GM18505 (cell line): ENCODE results near the gene DDX39B.
"Not testable (repeated sequence)": the region's sequence is repeated elsewhere in the genome, so short reads cannot be mapped to it uniquely, and the experiment has no call there.

Source experiments
- ATAC-seq: cut with Tn5 transposase; IDR thresholded peaks from one replicate; pipeline ENCODE4 v1.9.1; 2021; ENCODE audit not compliant: unreplicated experiment
- POLR2A ChIP-seq: IDR thresholded peaks from 4 replicates; pipeline ENCODE4 v1.6.1; 2011; ENCODE audit warnings: borderline replicate concordance; ENCODE audit not compliant: insufficient read depth, insufficient read length; ENCODE audit errors: extremely low read depth

Gene DDX39B

DNA sequence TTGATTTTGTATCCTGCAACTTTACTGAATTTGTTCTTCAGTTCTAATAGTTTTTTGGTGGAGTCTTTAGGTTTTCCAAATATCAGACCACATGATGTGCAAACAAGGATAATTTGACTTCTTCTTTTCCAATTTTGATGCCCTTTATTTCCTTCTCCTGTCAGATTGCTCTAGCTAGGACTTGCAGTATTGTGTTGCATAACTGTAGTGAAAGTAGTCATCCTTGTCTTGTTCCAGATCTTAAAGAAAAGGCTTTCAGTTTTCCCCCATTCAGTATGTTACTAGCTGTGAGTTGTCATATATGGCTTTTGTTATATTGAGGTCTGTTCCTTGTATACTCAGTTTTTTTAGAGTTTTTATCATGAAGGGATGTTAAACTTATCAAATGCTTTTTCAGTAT lies 39.2 kb downstream of the DDX39B start:
- TF ChIP-seq POLR2A = no peak
- ATAC-seq = no peak

DNA sequence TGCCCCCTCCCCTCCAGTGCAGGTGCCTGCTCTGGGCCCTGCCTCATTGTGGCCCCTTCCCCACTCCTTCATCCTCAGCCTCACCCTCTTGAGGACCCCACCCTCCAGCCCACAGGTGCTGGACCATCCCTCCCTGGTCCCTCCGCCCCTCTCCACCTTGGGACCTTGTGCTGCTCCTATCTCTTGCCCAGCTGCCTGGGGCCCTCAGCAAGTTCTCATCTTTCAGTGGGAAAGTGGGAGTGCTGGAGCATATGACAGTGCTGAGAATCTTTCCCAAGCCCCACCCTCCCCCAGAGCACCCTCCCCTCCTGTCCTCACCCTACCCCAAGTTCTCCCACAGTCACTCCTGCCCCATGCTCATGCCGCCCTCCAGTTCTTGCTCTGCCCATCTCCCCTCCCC lies 42.2 kb downstream of the DDX39B start:
- ATAC-seq = not testable (repeated sequence)

DNA sequence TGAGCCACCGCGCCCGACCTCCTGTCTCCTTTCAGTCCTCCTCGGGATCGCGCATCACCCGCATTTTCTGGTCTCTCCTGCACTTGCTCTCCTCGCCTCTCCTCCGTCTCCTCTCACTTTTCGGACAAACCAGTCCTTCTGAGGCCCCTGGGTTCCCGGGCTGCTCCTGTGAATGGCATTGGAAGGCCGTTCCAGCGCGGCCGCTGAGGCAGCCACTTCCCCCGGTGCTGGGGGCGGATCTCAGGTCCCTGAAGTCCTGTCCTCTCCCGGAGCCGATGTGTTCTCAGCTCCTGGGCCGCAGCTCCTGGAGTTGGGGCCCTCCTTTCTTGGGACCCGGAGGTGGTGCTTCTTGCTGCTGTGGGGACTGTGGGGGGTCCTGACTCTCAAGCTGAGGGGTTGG lies 43.1 kb downstream of the DDX39B start:
- no peak for ATAC-seq
- no peak for TF ChIP-seq POLR2A

DNA sequence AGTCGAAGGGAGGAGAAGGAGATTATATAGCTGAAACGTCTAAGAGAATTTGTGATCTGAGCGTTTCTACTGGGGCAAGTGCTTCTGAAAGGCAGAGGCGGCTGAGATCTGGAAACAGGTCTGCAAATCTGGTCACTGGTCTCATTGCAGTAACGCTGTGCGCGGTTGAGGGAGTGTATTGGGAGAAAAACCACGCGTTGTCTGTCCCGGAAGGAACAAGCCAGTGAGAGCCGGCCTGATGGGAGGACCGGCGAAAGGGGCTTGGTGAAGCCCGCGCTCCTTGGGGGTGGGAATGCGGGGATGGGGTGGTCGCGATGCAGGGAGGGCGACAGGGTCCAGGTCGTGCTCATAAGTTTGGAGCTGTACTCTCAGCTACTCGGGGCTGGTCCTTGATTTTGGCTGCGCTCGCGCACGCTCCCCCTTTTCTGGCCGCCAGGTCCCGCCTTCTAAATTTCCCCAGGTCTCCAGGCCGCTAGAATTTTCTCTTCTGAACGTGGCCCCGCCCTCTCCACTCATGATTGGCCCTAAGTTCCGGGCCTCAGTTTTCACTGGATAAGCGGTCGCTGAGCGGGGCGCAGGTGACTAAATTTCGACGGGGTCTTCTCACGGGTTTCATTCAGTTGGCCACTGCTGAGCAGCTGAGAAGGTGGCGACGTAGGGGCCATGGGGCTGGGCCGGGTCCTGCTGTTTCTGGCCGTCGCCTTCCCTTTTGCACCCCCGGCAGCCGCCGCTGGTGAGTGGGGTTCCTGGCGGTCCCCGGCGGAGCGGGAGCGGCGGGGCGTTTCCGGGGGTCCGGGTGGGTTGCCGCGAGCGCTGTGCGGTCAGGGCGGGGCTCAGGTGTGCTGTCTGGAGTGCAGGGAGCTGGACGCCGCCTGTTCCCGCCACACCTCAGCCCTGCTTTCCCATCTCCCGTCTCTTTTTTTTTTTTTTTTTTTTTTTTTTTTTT lies 44.0 kb downstream of the DDX39B start, which contains the start of gene MICB:
MICB (plus strand) TSS at position 615 of the 946 bp plus-strand sequence; CDS start at position 664, 49 bp downstream.
- no peak for ATAC-seq
- peak; percentile 59 for TF ChIP-seq POLR2A

DNA sequence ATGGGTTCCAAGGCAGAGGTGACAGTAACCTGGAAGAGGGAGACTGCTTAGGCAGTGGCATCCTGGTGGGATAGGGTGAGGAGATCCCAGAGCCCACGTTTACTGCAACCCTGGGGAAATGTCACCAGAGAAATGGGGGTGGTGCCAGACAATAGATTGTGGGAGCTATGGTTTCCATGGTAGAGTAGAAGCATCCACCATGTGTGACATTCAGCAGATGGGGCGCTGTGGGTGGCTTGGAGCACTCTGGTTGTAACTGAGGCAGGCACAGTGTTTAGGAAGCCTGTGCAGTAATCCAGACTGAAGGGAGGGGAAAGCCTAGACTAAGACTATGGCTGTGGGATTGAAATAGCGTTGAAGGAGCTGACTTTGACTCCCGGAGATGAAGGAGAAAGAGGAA lies 45.0 kb downstream of the DDX39B start:
- not testable (repeated sequence) for ATAC-seq

DNA sequence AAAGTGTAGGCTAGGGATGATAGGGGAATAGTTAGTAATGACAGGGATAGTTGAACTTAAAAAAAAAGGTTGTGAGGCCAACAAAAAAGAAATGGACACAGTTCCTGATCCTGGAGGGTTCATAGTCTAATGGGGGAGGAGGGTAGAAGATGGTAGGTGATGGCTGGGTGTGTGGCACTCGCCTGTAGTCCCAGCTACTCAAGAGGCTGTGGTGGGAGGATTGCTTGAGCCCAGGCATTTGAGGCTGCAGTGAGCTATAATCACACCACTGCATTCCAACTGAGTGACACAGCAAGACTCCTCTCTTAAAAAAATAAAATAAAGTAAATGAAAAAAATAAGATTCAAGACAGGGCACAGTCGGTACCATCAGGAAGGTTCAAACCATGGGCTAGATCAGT lies 46.2 kb downstream of the DDX39B start:
- no peak for ATAC-seq
- TF ChIP-seq POLR2A = no peak

DNA sequence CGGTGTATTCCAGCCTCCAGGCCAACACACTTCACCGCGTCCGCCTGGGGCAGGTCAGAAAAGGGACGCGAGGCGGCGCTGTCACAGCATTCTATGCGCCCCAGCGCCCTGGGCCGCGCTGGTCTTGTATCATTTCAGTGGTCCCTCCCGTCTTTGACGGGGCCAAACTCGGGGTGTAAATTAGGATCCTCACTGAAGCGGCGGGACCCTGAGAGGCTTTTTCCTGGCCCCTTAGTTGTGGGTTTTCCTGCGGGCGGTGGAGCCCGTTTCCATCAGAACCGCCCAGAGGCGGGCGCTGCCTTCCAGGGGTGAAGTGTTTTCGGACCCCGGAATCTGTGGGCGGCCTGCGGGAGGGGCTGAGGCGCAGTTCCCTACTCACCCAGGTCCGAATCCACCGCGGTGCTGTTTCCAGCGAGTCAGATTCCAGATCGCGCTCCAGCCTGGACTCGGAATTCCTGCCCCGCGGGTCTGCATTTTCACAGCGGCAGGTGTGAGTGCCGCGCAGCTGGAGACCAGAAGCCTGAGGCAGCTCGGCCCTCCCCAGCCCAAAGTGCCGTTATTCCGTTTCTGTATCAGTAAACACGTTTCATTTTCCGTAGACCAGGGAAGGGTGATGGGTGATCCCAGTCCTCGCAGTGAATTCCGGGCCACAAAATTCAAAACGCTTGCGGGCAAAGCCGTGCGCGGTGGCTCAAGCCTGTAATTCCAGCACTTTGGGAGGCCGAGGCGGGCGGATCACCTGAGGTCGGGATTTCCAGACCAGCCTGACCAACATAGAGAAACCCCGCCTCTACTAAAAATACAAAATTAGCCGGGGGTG lies 47.7 kb downstream of the DDX39B start:
- ATAC-seq = peak; percentile 44
- no peak for TF ChIP-seq POLR2A

DNA sequence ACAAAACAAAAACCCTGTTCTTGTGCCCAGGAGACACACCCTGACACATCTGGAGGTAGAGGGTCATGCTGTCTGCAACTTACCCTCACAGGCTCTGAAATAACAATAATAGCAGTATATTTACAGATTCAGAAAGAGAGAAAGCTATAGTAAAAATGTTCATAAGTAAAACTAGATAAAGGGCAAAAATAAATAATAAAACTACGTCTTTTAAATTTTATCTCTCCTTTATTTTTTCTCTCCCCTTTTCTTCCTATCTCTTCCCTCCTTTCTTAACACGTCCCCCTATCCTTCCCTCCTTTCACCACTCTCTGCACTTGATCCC lies 48.3 kb downstream of the DDX39B start:
- ATAC-seq = not testable (repeated sequence)

DNA sequence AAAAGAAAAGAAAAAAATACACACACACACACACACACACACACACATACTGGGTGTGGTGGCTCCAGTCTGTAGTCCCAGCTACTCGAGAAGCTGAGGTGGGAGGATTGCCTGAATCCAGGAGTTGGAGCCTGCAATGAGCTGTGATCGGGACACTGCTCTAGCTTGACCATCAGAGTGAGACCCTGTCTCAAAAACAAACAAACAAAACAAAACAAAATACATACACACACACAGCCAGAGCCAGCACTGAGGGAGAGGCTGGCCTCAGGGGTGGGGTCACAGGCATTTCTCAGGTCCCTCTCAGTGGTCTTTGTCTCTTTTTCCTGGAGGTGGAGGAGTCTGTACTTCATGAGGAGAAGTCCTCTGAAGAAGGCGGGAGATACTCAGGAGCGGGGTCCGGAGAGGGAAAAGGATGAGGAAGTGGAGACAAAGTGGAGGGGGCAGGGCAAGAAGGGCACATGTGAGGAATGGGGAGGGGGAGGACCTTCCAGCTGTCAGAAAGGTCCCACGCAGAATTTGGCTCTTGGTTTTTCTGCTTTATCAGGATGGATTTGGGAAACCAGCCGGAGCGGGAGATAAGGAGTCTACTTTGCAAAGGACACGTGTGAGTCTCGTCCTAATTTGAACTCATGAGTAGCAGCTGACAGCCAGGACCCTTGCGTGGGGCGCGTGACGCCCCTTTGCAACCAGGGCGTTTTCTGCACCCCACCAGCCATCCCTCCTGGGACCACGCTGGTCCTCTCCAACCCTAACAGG lies 51.5 kb downstream of the DDX39B start:
- no peak for ATAC-seq
- TF ChIP-seq POLR2A = no peak

DNA sequence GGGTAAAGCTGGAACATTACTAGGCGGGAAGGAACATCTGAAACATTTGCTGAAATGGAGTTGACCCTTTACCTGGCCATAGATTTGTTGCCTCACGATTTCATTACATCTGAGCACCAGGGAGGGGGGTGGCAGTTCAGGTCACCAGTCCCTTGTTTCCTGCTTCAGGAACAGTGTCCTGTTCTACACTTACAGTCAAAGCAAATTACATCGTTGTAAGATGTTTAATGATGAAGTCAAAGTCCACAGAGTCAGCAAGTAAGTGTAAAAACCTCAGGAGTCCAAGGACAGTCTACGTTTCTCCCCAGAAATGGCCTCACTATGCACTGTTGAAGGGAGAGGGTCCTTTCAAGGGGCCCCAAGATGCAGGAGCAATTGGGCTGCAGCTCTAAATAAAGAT lies 52.7 kb downstream of the DDX39B start:
- no peak for TF ChIP-seq POLR2A
- no peak for ATAC-seq

DNA sequence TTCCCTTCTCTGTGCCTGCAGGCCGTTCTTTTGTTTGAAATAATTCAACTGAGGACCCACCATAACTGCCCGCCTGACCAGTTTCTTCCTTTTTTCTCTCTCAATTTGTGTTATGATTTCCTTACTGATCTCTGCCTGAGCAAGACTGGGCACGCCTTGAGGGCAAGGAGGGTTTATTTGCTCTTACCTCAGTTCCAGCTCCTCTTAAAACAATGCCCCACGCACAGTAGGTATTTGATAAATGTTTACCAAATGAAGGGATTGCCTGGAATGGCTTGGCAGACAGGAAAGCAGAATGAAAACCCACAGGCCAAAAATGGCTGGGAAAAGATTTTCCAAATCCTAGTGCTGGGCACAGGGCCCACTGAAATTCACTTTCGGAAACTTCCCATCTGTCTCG lies 54.1 kb downstream of the DDX39B start:
- ATAC-seq = not testable (repeated sequence)

DNA sequence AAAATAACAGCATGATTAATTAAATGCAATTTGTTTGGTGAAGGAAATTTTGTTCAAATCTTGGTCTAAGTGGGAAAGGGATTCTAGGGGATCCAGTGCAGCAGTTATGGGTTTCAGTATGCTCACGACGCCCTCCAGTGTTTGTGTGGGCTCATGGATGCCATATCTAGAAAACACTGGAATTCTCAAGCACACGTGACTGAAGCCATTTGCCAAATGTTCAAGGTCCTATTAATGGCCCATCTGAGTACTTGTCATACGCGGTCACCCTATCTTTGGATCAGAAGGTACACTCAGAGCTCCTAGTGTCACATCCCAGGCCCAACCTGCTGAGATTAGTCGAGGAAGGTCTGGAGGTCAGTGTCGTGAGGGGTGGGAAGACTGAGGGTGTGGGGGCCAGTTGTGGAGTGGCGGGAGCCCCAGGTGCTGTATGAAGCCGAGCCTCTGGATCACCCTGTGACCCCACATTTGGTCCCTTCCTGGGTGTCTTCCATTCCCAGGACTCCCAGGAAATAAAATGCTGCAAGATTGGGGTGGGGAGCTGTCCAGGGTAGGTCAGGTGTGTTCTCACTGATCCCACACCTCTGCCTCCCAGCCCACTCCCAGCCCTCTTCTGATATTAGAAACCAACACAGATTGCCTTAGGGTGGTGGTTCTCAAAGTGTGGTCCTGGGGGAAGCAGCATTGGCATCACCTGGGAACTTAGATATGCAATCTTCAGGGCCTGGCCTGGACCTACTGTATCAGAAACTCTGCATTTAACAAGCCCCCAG lies 55.6 kb downstream of the DDX39B start:
- not testable (repeated sequence) for ATAC-seq

DNA sequence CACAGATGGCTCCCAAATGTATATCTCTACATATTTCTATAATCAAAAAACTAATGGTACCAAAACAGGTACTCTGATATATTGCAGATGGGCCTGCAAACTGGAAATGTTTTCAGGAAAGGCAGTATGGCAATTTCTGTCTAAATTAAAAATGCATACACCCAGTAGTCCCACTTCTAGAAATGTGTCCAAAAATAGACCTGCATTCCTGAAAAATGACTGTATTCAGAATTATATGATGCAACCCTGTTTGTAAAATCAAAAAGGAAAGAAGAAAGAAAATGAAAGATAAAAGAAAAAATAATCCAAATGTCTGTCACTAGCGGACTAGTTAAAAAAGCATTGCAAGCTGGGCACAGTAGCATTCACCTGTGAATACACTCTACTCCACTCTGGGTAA lies 56.7 kb downstream of the DDX39B start:
- TF ChIP-seq POLR2A = no peak
- ATAC-seq = no peak
